Measurements from ENCODE around the gene UBQLN4. TPM values are rescaled to one million over a fixed set of nuclear protein-coding genes. Genes with fewer than 3 reads are reported as not detected.

Gene UBQLN4
- total RNA-seq, 1 experiment from 2014 or later, result 75.2 TPM

DNA sequence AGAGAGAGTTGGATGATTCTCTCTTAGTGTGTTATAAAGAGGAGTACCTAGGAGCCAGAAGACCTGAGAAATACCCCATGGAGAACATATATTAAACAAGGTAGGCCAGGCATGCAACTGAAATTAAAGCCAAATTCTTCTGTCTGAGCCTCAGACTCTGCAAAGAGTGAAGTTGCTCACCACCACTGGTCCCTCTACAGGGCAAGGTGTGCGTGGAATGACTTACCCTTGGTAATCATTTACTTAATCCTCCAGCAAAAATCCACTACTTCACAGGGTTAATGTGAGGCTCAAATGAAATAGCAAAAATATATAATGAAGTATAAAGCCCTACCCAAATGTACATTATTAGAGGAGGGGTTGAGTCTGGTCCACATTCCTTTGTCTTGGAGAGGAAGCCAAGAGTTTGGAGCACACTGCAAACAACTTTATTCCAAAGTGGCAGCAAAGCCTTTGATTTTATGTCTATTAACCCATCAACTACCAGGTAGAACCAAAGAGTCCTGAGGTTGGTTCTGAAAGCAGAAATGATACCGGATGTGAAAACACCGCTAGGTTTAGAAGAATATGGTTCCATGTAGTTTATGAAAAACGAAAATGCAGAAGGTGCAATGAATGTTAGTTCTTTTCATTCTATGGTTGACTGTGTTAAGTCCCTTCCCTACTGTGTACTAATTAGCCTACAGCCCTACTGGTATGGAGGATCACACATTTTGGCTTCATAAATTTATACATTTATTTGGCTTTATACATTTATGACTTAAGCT, 41.4 kb downstream of the UBQLN4 start:
- ChIA-PET CTCF (no interaction called here), POLR2A (ENCODE audit: low non-redundant PET) (no interaction called here)
- no peaks in the 10 kb centered on the region for H3K9me3 ChIP-seq (ENCODE audit: low read depth, low read length, poor library complexity, severe bottlenecking)
- DNase-seq (ENCODE audit: low spot score), result no peak
- peaks cover 72% of the 10 kb centered on the region for H3K36me3 ChIP-seq (ENCODE audit: insufficient read depth, low read length, poor library complexity, severe bottlenecking)
- BruUV-seq (replicated peaks), result no TSS peak
- H3K4me1 ChIP-seq (ENCODE audit: insufficient read depth, low read length, poor library complexity, severe bottlenecking), result no peaks in the 10 kb centered on the region
- H3K27me3 ChIP-seq (replicated peaks; ENCODE audit: insufficient read depth, low read depth, low read length, poor library complexity), result no peaks in the 10 kb centered on the region
- intact Hi-C loops (cut with micrococcal nuclease; ENCODE audit: unreplicated experiment), result no loop called here
- H3K27ac ChIP-seq (ENCODE audit: low read depth, low read length, poor library complexity, severe bottlenecking), result no peak overlapping the region
- no peak overlapping the region for H3K4me3 ChIP-seq (ENCODE audit: low read depth, low read length, poor library complexity, severe bottlenecking)
- no peak for TF ChIP-seq EZH2 (IDR thresholded peaks at IDR 0.05; ENCODE audit: borderline replicate concordance, low read depth, low read length, poor library complexity, severe bottlenecking)
- TF ChIP-seq, protein P1, sequence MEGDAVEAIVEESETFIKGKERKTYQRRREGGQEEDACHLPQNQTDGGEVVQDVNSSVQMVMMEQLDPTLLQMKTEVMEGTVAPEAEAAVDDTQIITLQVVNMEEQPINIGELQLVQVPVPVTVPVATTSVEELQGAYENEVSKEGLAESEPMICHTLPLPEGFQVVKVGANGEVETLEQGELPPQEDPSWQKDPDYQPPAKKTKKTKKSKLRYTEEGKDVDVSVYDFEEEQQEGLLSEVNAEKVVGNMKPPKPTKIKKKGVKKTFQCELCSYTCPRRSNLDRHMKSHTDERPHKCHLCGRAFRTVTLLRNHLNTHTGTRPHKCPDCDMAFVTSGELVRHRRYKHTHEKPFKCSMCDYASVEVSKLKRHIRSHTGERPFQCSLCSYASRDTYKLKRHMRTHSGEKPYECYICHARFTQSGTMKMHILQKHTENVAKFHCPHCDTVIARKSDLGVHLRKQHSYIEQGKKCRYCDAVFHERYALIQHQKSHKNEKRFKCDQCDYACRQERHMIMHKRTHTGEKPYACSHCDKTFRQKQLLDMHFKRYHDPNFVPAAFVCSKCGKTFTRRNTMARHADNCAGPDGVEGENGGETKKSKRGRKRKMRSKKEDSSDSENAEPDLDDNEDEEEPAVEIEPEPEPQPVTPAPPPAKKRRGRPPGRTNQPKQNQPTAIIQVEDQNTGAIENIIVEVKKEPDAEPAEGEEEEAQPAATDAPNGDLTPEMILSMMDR (conservative IDR thresholded peaks at IDR 0.05; ENCODE audit: low read depth, low read length), result no peak

DNA sequence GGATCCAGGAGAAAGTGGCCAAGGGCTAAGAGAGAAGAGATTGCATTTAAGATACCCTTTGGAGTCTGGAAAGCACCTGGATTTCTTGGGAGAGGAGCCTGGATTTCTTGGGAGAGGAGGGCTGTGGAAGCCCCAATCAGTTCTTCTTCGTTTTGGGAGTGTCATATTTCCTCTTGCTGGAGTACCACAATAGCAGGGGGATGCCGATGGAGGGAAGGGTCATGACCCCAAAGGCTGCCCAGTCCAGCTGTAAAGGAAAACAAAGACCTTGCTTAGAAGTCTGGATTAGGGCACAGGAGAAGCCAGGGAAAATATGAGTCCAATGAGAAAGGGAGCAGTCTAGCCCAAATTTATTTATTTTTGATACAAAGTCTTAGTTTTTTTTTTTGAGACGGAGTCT, 44.2 kb downstream of the UBQLN4 start:
- CTCF ChIA-PET, result no interaction called here
- DNase-seq (ENCODE audit: low spot score), result no peak
- no peaks in the 10 kb centered on the region for H3K27me3 ChIP-seq (replicated peaks; ENCODE audit: insufficient read depth, low read depth, low read length, poor library complexity)
- TF ChIP-seq, protein P1 (conservative IDR thresholded peaks at IDR 0.05; ENCODE audit: low read depth, low read length), result no peak
- no peak overlapping the region for H3K27ac ChIP-seq (ENCODE audit: low read depth, low read length, poor library complexity, severe bottlenecking)
- POLR2A ChIA-PET (ENCODE audit: low non-redundant PET), result no interaction called here
- H3K36me3 ChIP-seq (ENCODE audit: insufficient read depth, low read length, poor library complexity, severe bottlenecking), result peaks cover 56% of the 10 kb centered on the region
- intact Hi-C loops (cut with micrococcal nuclease; ENCODE audit: unreplicated experiment), result no loop called here
- no peaks in the 10 kb centered on the region for H3K4me1 ChIP-seq (ENCODE audit: insufficient read depth, low read length, poor library complexity, severe bottlenecking)
- no peaks in the 10 kb centered on the region for H3K9me3 ChIP-seq (ENCODE audit: low read depth, low read length, poor library complexity, severe bottlenecking)
- no peak overlapping the region for H3K4me3 ChIP-seq (ENCODE audit: low read depth, low read length, poor library complexity, severe bottlenecking)
- no TSS peak for BruUV-seq (replicated peaks)

DNA sequence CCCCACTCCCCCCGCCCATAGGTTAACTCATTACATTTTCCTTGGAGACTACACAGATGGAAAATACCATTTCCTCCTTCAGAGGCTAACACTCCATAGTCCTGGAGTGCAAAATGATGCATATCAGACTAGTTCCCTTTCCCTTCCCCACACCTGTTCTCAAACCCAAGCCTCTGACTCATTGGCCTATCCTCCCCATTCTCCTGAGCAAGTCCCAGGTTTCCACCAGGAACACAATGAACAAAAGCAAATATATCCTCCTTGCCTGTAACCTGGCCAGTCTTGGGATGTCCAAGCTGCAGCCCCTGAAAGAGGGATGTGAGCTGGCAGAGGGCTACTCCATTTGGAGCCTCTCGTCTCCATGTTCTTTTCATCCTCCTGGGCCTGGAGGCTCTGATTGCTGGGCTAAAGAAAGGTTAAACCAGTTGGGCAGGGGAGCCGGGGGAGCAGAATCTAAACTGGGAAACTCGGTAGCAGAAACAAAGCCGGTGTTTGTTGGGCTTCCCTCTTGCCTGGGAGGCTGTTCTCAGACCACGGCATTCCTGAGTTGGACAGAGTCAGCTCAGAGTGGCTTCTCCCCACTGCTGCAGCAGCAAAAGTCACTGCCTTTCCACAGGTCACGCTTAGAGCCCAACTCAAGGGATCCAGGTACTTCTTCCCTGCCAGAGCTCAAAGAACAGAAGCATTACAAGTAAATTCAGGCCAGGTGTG, 46.8 kb downstream of the UBQLN4 start:
- no TSS peak for BruUV-seq (replicated peaks)
- H3K27me3 ChIP-seq (replicated peaks; ENCODE audit: insufficient read depth, low read depth, low read length, poor library complexity), result no peaks in the 10 kb centered on the region
- H3K4me1 ChIP-seq (ENCODE audit: insufficient read depth, low read length, poor library complexity, severe bottlenecking), result no peaks in the 10 kb centered on the region
- no peak for DNase-seq (ENCODE audit: low spot score)
- intact Hi-C loops (cut with micrococcal nuclease; ENCODE audit: unreplicated experiment), result no loop called here
- TF ChIP-seq, protein P1 (conservative IDR thresholded peaks at IDR 0.05; ENCODE audit: low read depth, low read length), result no peak
- H3K36me3 ChIP-seq (ENCODE audit: insufficient read depth, low read length, poor library complexity, severe bottlenecking), result peaks cover 32% of the 10 kb centered on the region
- H3K27ac ChIP-seq (ENCODE audit: low read depth, low read length, poor library complexity, severe bottlenecking), result no peak overlapping the region
- POLR2A ChIA-PET (ENCODE audit: low non-redundant PET), result interaction anchor here (0.6 kb wide), 1 partner anchor 24 kb away, joined by 9 read pairs; no protein-coding TSS in a partner anchor
- CTCF ChIA-PET, result no interaction called here
- H3K4me3 ChIP-seq (ENCODE audit: low read depth, low read length, poor library complexity, severe bottlenecking), result no peak overlapping the region
- no peaks in the 10 kb centered on the region for H3K9me3 ChIP-seq (ENCODE audit: low read depth, low read length, poor library complexity, severe bottlenecking)

All from A673 (cell line).